Measurements from ENCODE around the gene EPB41. TPM values are rescaled to one million over a fixed set of nuclear protein-coding genes. Genes with fewer than 3 reads are reported as not detected.

EPB41 gene
- total and polyA plus RNA-seq, 2 of the 4 experiments (the other 2 are of a cell fraction), result 4.6 to 10.0 TPM

GRCh38 chr1:29057700-29058099 is 143.3 kb downstream of the EPB41 start:
- Histone ChIP-seq H4K8ac (ENCODE audit: low read depth in 2 of 2, low read length in 2 of 2) (no peak overlapping the region), H3K27me3 (ENCODE audit: control insufficient read depth, insufficient read depth, low read length) (no peaks in the 10 kb centered on the region), H3K9me1 (ENCODE audit: insufficient read depth, low read length) (no peaks in the 10 kb centered on the region), H3K56ac (ENCODE audit: extremely low read depth, insufficient read depth, low read length) (no peak overlapping the region), H3K14ac (replicated peaks; ENCODE audit: low read depth, low read length) (no peak overlapping the region), H3K4me1 (ENCODE audit: control insufficient read depth, insufficient read depth, low read length) (peaks cover 4% of the 10 kb centered on the region; the same call in 1 of the 2 replicates), H3K9ac (ENCODE audit: low read depth, low read length) (no peak overlapping the region), H2BK15ac (ENCODE audit: low read depth, low read length) (no peak overlapping the region), H3K79me1 (ENCODE audit: low read depth in 1 of 2, low read length in 2 of 2) (no peaks in the 10 kb centered on the region), H2BK5ac (ENCODE audit: low read depth, low read length, poor library complexity, severe bottlenecking) (no peak overlapping the region), H2AK9ac (replicated peaks; ENCODE audit: low read depth, low read length, poor library complexity) (no peak overlapping the region), H3K27ac (ENCODE audit: insufficient read depth, low read length) (no peak overlapping the region), H3K18ac (ENCODE audit: low read depth, low read length) (no peak overlapping the region), H2BK120ac (ENCODE audit: low read depth, low read length) (no peak overlapping the region), H4K20me1 (ENCODE audit: insufficient read depth, low read length) (no peaks in the 10 kb centered on the region), H3K4me3 (ENCODE audit: insufficient read depth, low read depth, low read length) (no peak overlapping the region), H3K9me3 (ENCODE audit: control insufficient read depth, insufficient read depth, low read length) (no peaks in the 10 kb centered on the region), H4K5ac (ENCODE audit: low read depth, low read length) (no peak overlapping the region), H3K23ac (ENCODE audit: low read depth, low read length) (no peak overlapping the region), H4K91ac (ENCODE audit: insufficient read depth, low read depth, low read length) (no peak overlapping the region), H2BK20ac (ENCODE audit: low read depth, low read length) (no peak overlapping the region), H2AK5ac (ENCODE audit: low read depth, low read length) (no peak overlapping the region), H3K4ac (ENCODE audit: low read depth, low read length) (no peak overlapping the region), H2AFZ (replicated peaks; ENCODE audit: low read length, poor library complexity) (no peak overlapping the region), H3K36me3 (ENCODE audit: control insufficient read depth, insufficient read depth, low read length) (no peaks in the 10 kb centered on the region), H3K4me2 (ENCODE audit: low read depth, low read length) (no peak overlapping the region)
- BruUV-seq (replicated peaks), result no TSS peak
- DNase-seq (peak; percentile 18), ATAC-seq (ENCODE audit: low read depth) (peak; percentile 63)
- POLR2A ChIA-PET (ENCODE audit: unreplicated experiment), result no interaction called here
- intact Hi-C loops (cut with micrococcal nuclease) (no loop called here), in situ Hi-C loops (cut with MboI; ENCODE audit: low sequenced_read_pairs) (no loop called here), dilution Hi-C loops (cut with HindIII; ENCODE audit: low sequenced_read_pairs, unreplicated experiment) (no loop called here)
- CTCF ChIA-PET, result no interaction called here
- TF ChIP-seq ELK1 (IDR thresholded peaks at IDR 0.05; ENCODE audit: borderline replicate concordance, low read depth, low read length) (no peak), CHD1 (IDR thresholded peaks at IDR 0.05; ENCODE audit: low read depth, low read length) (no peak), FOS (IDR thresholded peaks at IDR 0.05; ENCODE audit: low read depth, low read length) (no peak), BHLHE40 (IDR thresholded peaks at IDR 0.05; ENCODE audit: low read depth, low read length) (no peak), NFE2L2 (IDR thresholded peaks at IDR 0.05; ENCODE audit: low read depth, low read length) (no peak), MAZ (IDR thresholded peaks at IDR 0.05; ENCODE audit: borderline replicate concordance, low read depth, low read length) (no peak), CEBPB (IDR thresholded peaks at IDR 0.05; ENCODE audit: low read depth, low read length) (no peak), RFX5 (IDR thresholded peaks at IDR 0.05; ENCODE audit: low read depth, low read length) (no peak), USF2 (IDR thresholded peaks at IDR 0.05; ENCODE audit: low read depth, low read length) (no peak), MAFK (IDR thresholded peaks at IDR 0.05; ENCODE audit: low read depth, low read length) (no peak), MXI1 (IDR thresholded peaks at IDR 0.05; ENCODE audit: borderline replicate concordance, low read depth, low read length) (no peak), CTCF (conservative IDR thresholded peaks at IDR 0.05; ENCODE audit: low read depth, low read length) (no peak), RAD21 (IDR thresholded peaks at IDR 0.05; ENCODE audit: low read length) (no peak), POLR2A (IDR thresholded peaks at IDR 0.05; ENCODE audit: low read depth, low read length) (no peak), SMC3 (IDR thresholded peaks at IDR 0.05; ENCODE audit: low read depth, low read length) (no peak), RCOR1 (IDR thresholded peaks at IDR 0.05; ENCODE audit: insufficient replicate concordance, low read length) (no peak)

Measured in IMR-90 (cell line).